Nephron progenitor cell (in vitro differentiated cells): Measurements from ENCODE around the gene CCDC183.
A peak's percentile ranks its signal among the peaks of the same experiment; 100 is the strongest.

Experiments used
- DNase-seq: peaks from one replicate; pipeline ENCODE4 v3.0.0; 2021
- H3K27ac Mint-ChIP-seq: 2 replicates; pipeline ENCODE4 v1.8.0; 2021; ENCODE audit warnings: mild to moderate bottlenecking, moderate library complexity, mixed read lengths
- H3K27me3 Mint-ChIP-seq: 2 replicates; pipeline ENCODE4 v1.8.0; 2021; ENCODE audit warnings: mild to moderate bottlenecking, low read depth, mixed read lengths; ENCODE audit not compliant: poor library complexity
- H3K36me3 Mint-ChIP-seq: 2 replicates; pipeline ENCODE4 v1.8.0; 2021; ENCODE audit warnings: low read depth, mixed read lengths
- H3K4me1 Mint-ChIP-seq: 2 replicates; pipeline ENCODE4 v1.8.0; 2021; ENCODE audit warnings: mixed read lengths
- H3K4me3 Mint-ChIP-seq: 2 replicates; pipeline ENCODE4 v1.8.0; 2021; ENCODE audit warnings: mild to moderate bottlenecking, moderate library complexity, mixed read lengths
- H3K9me3 Mint-ChIP-seq: 2 replicates; pipeline ENCODE4 v1.8.0; 2021; ENCODE audit warnings: mild to moderate bottlenecking, moderate library complexity, mixed read lengths
- TF ChIP-seq, protein P1 (sequence below): fragments of 200-600 bp; sonication (generic); IDR thresholded peaks from 2 replicates; pipeline ENCODE4 v1.5.0; 2021; ENCODE audit warnings: antibody characterized with exemption

The CCDC183 gene

DNA sequence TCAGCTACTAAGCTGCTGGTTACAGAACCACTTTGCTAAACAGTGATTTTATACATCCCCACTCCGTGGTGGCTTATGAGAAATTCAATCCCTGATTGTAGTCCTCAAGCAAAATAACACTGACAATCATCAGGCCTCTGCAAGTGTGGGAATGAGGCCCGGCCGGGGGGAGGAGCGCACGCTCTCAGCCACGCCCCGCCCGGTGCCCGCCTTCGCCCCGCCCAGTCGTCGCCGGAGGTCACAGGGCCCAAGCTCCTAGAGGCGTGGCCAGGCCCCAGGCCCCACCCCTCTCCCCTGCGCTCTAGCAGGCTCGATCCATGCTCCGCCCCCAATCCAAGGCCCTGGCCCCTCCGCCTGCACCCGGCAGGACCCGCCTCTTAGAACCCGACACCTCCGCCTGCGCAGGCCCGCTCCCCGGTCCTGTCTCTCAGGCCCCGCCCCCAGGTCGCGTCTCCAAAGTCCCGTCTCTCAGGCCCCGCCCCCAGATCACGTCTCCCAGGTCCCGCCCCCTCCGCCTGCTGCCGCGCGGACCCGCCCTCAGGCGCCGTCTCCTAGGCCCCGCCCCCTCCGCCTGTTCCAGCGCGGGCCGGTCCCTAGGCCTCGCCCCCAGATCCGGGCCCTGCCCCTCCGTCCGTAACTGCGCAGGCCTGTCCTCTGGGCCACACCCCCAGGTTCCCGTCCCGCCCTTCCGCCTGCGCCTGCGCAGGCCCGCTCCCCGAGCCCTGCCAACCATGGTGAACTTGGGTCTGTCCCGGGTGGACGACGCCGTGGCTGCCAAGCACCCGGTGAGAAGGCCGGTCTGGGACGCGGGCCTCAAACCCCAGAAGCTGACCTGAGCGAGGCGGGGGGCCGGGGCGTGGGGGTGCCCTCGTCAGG is 5.3 kb upstream of the CCDC183 start, which contains the start of gene TMEM141:
Gene TMEM141, plus strand, starts transcription at position 705 of the 876 bp plus-strand sequence. Its CDS starts 27 bp downstream, at position 732.
- DNase-seq, result peak; percentile 100
- Mint-ChIP-seq H3K9me3 (no peaks in the 10 kb centered on the region), H3K4me3 (peak within 1 kb of the TSS; percentile 78), H3K36me3 (no peaks in the 10 kb centered on the region), H3K27me3 (peaks cover 17% of the 10 kb centered on the region), H3K27ac (no peak within 1 kb of the TSS), H3K4me1 (peaks cover 56% of the 10 kb centered on the region)
- TF ChIP-seq, protein P1, sequence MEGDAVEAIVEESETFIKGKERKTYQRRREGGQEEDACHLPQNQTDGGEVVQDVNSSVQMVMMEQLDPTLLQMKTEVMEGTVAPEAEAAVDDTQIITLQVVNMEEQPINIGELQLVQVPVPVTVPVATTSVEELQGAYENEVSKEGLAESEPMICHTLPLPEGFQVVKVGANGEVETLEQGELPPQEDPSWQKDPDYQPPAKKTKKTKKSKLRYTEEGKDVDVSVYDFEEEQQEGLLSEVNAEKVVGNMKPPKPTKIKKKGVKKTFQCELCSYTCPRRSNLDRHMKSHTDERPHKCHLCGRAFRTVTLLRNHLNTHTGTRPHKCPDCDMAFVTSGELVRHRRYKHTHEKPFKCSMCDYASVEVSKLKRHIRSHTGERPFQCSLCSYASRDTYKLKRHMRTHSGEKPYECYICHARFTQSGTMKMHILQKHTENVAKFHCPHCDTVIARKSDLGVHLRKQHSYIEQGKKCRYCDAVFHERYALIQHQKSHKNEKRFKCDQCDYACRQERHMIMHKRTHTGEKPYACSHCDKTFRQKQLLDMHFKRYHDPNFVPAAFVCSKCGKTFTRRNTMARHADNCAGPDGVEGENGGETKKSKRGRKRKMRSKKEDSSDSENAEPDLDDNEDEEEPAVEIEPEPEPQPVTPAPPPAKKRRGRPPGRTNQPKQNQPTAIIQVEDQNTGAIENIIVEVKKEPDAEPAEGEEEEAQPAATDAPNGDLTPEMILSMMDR, result no peak

DNA sequence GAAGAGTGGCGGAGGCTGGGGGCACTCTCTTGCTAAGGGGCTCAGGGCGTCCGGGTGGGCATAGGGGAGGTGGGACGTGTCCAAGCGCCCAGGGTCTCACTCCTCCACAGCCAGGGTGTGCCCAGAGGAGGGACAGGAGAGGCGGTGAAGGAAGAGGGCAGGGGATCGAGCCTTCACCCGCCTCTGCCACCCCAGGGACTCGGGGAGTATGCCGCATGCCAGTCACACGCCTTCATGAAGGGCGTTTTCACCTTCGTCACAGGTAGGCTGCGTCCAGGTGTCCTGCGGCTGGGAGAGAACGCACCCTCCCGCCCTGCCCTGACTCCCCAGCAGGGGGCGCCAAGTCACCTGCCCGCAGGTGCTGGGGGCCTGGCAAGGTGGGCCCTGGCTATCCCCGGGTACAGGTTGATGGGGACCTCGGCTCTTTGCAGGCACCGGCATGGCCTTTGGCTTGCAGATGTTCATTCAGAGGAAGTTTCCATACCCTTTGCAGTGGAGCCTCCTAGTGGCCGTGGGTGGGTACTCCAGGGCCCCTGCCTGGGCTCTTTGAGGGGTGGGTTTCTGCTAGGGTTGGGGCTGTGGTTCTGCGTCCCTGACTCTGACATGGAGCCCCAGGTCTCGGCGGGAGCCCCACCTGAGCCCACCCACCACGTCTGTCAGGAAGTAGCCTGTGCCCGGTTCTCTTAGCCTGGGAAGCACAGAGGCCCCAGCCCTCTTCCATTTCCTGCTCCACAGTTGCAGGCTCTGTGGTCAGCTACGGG is 4.4 kb upstream of the CCDC183 start:
- TF ChIP-seq, protein P1, result peak; percentile 94
- peaks cover 64% of the 10 kb centered on the region for H3K4me1 Mint-ChIP-seq
- H3K9me3 Mint-ChIP-seq, result no peaks in the 10 kb centered on the region
- H3K27me3 Mint-ChIP-seq, result peaks cover 9% of the 10 kb centered on the region
- no peak overlapping the region for H3K27ac Mint-ChIP-seq
- no peaks in the 10 kb centered on the region for H3K36me3 Mint-ChIP-seq
- peak; percentile 67 for DNase-seq
- H3K4me3 Mint-ChIP-seq, result peak overlapping the region; percentile 78

DNA sequence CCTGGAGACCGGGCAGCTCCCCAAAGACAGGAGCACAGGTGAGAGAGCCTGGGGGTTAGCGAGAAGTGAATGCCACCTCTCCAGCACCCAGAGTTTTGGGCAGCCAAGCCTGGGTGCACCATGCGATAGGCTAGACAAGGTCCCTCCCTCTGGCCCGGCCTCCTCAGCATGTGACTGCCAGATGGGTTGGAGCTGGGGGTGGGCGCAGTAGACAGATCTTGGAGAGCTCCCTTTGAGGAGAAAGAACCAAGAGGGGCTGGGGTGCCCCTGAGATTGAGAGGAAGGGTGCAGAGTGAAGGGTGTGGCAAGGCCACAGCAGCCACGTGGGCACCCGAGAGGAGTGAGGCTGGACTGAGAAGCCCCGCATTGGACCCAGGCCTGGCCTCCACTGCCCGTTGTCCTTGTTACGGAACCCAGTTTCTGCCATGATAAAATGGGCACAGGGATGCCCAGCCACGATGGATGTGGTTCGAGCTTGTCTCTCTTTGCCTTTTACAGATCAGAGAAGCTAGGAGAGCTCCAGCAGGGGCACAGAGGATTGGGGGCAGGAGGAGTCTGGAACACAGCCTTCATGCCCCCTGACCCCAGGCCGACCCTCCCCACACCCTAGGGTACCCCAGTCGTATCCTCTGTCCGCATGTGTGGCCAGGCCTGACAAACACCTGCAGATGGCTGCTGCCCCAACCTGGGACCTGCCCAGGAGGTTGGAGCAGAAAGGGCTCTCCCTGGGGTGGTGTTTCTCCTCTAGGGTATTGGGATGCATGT is 3.6 kb upstream of the CCDC183 start:
- TF ChIP-seq, protein P1, result no peak
- peaks cover 5% of the 10 kb centered on the region for H3K27me3 Mint-ChIP-seq
- no peak for DNase-seq
- no peaks in the 10 kb centered on the region for H3K9me3 Mint-ChIP-seq
- H3K4me3 Mint-ChIP-seq, result peak overlapping the region; percentile 78
- H3K27ac Mint-ChIP-seq, result no peak overlapping the region
- peaks cover 69% of the 10 kb centered on the region for H3K4me1 Mint-ChIP-seq
- no peaks in the 10 kb centered on the region for H3K36me3 Mint-ChIP-seq

DNA sequence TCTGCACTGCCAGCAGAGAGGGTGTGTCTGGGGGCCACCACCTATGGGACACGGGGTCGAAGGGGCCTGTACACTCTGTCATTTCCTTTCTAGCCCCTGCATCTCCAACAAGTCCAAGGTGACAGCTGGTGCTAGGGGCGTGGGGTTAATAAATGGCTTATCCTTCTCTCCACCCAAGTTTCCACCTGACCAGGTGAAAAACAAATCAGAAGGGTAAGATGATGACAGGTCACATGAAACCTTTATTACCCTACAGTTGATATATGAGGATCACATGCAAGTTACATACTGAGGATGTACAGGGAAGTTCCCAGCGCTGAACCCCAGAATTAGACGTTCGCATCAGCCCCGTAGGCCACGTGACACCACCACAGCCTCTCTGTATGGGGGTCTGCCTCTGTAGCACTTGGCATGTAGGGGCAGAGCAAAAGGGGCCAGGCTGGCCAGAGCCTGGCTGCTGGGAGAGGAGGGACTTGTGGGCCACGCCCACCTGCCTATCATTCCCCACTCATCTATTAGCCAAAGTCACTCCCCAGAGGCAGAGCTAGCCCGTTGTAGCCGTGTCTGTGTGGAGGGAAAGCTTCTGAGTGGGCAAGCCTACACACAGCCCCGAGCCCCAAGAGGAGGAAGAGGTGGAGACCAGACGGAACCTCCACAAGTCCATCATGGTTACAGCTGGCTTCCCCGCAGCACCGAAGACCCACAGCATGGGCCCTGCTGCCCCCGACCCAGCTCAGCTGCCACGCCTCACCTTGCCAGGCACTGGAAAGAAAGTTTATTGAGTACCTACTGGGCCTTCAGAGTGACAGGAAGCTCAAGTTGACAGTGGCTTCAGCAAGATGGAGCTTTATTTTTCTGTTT is 2.8 kb upstream of the CCDC183 start:
- no peak for DNase-seq
- H3K4me1 Mint-ChIP-seq, result peaks cover 62% of the 10 kb centered on the region
- no peaks in the 10 kb centered on the region for H3K36me3 Mint-ChIP-seq
- no peaks in the 10 kb centered on the region for H3K9me3 Mint-ChIP-seq
- no peak overlapping the region for H3K27ac Mint-ChIP-seq
- TF ChIP-seq, protein P1, result no peak
- H3K4me3 Mint-ChIP-seq, result no peak overlapping the region
- no peaks in the 10 kb centered on the region for H3K27me3 Mint-ChIP-seq

DNA sequence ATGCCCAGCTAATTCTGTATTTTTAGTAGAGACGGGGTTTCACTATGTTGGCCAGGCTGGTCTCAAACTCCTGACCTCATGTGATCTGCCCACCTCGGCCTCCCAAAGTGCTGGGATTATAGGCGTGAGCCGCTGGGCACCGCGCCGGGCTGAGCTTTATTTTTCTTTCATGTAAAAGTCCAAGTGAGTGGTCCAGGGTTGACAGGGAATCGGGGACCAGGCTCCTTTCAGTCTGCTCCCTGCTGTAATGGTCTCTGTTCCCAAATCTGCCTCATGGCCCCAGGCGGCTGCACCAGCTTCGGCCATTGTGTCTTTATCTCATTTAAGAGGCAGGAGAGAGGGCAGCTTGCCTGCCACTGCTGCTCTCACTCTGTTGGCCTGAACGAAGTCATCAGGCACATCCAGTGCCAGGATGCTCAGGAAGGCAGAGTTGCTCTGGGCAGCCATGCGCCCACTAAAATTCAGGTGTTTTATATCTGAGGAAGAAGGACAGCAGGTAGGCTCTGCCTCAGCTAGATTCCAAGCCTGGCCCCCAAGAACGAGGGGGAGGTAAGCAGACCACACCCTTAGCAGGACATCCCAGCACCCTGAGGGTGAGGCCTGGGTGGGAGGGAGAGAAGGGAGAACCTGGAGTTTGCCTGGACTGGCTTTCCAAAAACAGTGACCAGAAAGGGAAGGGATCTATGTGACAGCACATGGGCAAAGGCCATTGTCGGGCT is 1.7 kb upstream of the CCDC183 start:
- Mint-ChIP-seq H3K4me1 (peaks cover 51% of the 10 kb centered on the region), H3K27ac (no peak overlapping the region), H3K4me3 (peak overlapping the region; percentile 55), H3K36me3 (no peaks in the 10 kb centered on the region), H3K27me3 (peaks cover 3% of the 10 kb centered on the region), H3K9me3 (no peaks in the 10 kb centered on the region)
- DNase-seq, result no peak
- TF ChIP-seq, protein P1, result no peak
